Panc1 (cell line): ENCODE measurements around the gene FAM221B. TPM values are rescaled to one million over a fixed set of nuclear protein-coding genes. Genes with fewer than 3 reads are reported as not detected.

Experiments
- ATAC-seq: fragments of 200-7000 bp; cut with Tn5 transposase; 2 replicates; pipeline ENCODE4 v1.9.1; 2020; ENCODE audit warnings: mild to moderate bottlenecking, moderate library complexity
- BruUV-seq: library from RNA; stranded (reverse); fragments of 400-500 nt; replicated peaks from 2 replicates; lab custom pipeline; 2021; lab: Mats Ljungman, UMichigan
- CTCF ChIA-PET: fragments of 300-600 bp; sonication (Branson Sonifier 250); formaldehyde crosslinking; loops from one replicate; lab custom pipeline; 2022; ENCODE audit warnings: antibody characterized with exemption; lab: Charles Lee
- POLR2A ChIA-PET: fragments of 300-600 bp; sonication (Branson Sonifier 250); formaldehyde crosslinking; loops from one replicate; lab custom pipeline; 2022; ENCODE audit warnings: antibody characterized with exemption; lab: Charles Lee
- DNase-seq: peaks from one replicate; pipeline ENCODE4 v3.0.0-alpha.2; 2010; ENCODE audit warnings: low read depth, low spot score
- H3K27ac ChIP-seq: 2 replicates; pipeline ENCODE4 v1.5.1; 2011; ENCODE audit warnings: mild to moderate bottlenecking, low read length, inconsistent platforms
- H3K27me3 ChIP-seq: fragments of 200-500 bp; sonication (Bioruptor generic); 2 replicates; pipeline ENCODE4 v1.6.0; 2014; ENCODE audit warnings: low read length, inconsistent platforms; ENCODE audit not compliant: control insufficient read depth, insufficient read depth
- H3K36me3 ChIP-seq: fragments of 200-500 bp; sonication (Bioruptor generic); 2 replicates; pipeline ENCODE4 v1.5.1; 2014; ENCODE audit warnings: inconsistent platforms, mild to moderate bottlenecking, low read length, moderate library complexity; ENCODE audit not compliant: control insufficient read depth, insufficient read depth
- H3K4me1 ChIP-seq: 2 replicates; pipeline ENCODE4 v1.5.1; 2011; ENCODE audit warnings: inconsistent platforms, mild to moderate bottlenecking, low read length, moderate library complexity; ENCODE audit not compliant: control insufficient read depth, insufficient read depth
- H3K4me3 ChIP-seq, 2 experiments: 2 replicates each; pipeline ENCODE4 v1.5.1; 2011 to 2012; ENCODE audit warnings: low read depth in 2 of 2, low read length in 2 of 2, mild to moderate bottlenecking in 2 of 2, inconsistent platforms in 1 of 2, moderate library complexity in 1 of 2
- H3K9me3 ChIP-seq: fragments of 200-500 bp; sonication (Bioruptor generic); 2 replicates; pipeline ENCODE4 v1.5.1; 2014; ENCODE audit warnings: low read depth, mild to moderate bottlenecking, inconsistent platforms, low read length, moderate library complexity; ENCODE audit not compliant: control insufficient read depth, insufficient read depth
- CTCF ChIP-seq: fragments of 450-650 bp; IDR thresholded peaks from 2 replicates; pipeline ENCODE4 v1.5.1; 2017; ENCODE audit warnings: mild to moderate bottlenecking
- POLR2AphosphoS5 ChIP-seq: IDR thresholded peaks from 2 replicates; pipeline ENCODE4 v1.6.1; 2012; ENCODE audit warnings: mild to moderate bottlenecking, low read depth, low read length, moderate library complexity
- SIN3A ChIP-seq: IDR thresholded peaks from 2 replicates; pipeline ENCODE4 v1.6.1; 2012; ENCODE audit warnings: low read depth, mild to moderate bottlenecking, low read length, moderate library complexity, borderline replicate concordance; ENCODE audit not compliant: insufficient read depth
- TCF7L2 ChIP-seq: IDR thresholded peaks from 2 replicates; pipeline ENCODE4 v1.6.1; 2011; ENCODE audit warnings: mild to moderate bottlenecking, low read depth, low read length, inconsistent platforms
- in situ Hi-C: cut with HindIII; loops from 2 replicates; pipeline ENCODE4 v1.10.0; 2016; ENCODE audit warnings: low sequenced_read_pairs, low pct_unique_long_range_greater_than_20kb
- intact Hi-C: fragments of 100-400 bp; cut with micrococcal nuclease; formaldehyde crosslinking; loops from one replicate; pipeline ENCODE4 v1.10.0; 2022; ENCODE audit not compliant: unreplicated experiment
- total RNA-seq: library from RNA; stranded (reverse); gene quantifications from one replicate; pipeline ENCODE4 v1.2.1, GENCODE V29; 2021; ENCODE audit not compliant: unreplicated experiment
- TF ChIP-seq, protein P1 (sequence below), 2 experiments: IDR thresholded peaks; 2 replicates each; pipeline ENCODE4 v1.6.1; 2011 to 2012; ENCODE audit warnings: low read depth in 2 of 2, control low read depth in 1 of 2, low read length in 1 of 2, mild to moderate bottlenecking in 1 of 2, moderate library complexity in 1 of 2; ENCODE audit not compliant: insufficient read depth in 1 of 2

FAM221B gene
- total RNA-seq, 1 experiment from 2014 or later: not detected

- ChIA-PET POLR2A (no interaction called here), CTCF (interaction anchor here (0.6 kb wide), 2 partner anchors 11 to 640 kb away, joined by 3 to 6 read pairs; no protein-coding TSS in a partner anchor)
- H3K27me3 ChIP-seq: no peaks in the 10 kb centered on the region
- no peaks in the 10 kb centered on the region for H3K36me3 ChIP-seq
- BruUV-seq: no TSS peak
- ATAC-seq: no peak
- intact Hi-C loops: no loop called here
- H3K27ac ChIP-seq: no peak overlapping the region
- in situ Hi-C loops: no loop called here
- H3K9me3 ChIP-seq: no peaks in the 10 kb centered on the region
- no peak for DNase-seq
- no peak for TF ChIP-seq CTCF
- no peak for TF ChIP-seq TCF7L2
- no peaks in the 10 kb centered on the region for H3K4me1 ChIP-seq
- H3K4me3 ChIP-seq: no peak overlapping the region
Observed at GRCh38 chr9:35822926-35823325, 5.6 kb downstream of the FAM221B start.

- Histone ChIP-seq H3K27ac (no peak overlapping the region), H3K4me3 (no peak overlapping the region), H3K9me3 (no peaks in the 10 kb centered on the region), H3K4me1 (no peaks in the 10 kb centered on the region; the same call in 1 of the 2 replicates), H3K27me3 (peaks cover 3% of the 10 kb centered on the region; the same call in 1 of the 2 replicates), H3K36me3 (no peaks in the 10 kb centered on the region)
- no TSS peak for BruUV-seq
- no peak for DNase-seq
- CTCF ChIA-PET: no interaction called here
- in situ Hi-C loops (no loop called here), intact Hi-C loops (no loop called here)
- TF ChIP-seq TCF7L2: no peak
- no peak for TF ChIP-seq SIN3A
- TF ChIP-seq POLR2AphosphoS5: no peak
- TF ChIP-seq CTCF: no peak
- TF ChIP-seq, protein P1, sequence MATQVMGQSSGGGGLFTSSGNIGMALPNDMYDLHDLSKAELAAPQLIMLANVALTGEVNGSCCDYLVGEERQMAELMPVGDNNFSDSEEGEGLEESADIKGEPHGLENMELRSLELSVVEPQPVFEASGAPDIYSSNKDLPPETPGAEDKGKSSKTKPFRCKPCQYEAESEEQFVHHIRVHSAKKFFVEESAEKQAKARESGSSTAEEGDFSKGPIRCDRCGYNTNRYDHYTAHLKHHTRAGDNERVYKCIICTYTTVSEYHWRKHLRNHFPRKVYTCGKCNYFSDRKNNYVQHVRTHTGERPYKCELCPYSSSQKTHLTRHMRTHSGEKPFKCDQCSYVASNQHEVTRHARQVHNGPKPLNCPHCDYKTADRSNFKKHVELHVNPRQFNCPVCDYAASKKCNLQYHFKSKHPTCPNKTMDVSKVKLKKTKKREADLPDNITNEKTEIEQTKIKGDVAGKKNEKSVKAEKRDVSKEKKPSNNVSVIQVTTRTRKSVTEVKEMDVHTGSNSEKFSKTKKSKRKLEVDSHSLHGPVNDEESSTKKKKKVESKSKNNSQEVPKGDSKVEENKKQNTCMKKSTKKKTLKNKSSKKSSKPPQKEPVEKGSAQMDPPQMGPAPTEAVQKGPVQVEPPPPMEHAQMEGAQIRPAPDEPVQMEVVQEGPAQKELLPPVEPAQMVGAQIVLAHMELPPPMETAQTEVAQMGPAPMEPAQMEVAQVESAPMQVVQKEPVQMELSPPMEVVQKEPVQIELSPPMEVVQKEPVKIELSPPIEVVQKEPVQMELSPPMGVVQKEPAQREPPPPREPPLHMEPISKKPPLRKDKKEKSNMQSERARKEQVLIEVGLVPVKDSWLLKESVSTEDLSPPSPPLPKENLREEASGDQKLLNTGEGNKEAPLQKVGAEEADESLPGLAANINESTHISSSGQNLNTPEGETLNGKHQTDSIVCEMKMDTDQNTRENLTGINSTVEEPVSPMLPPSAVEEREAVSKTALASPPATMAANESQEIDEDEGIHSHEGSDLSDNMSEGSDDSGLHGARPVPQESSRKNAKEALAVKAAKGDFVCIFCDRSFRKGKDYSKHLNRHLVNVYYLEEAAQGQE (IDR thresholded peaks at IDR 0.05; ENCODE audit: insufficient read depth in 1 of 2, low read depth in 2 of 2, low read length in 1 of 2): no peak
- POLR2A ChIA-PET: no interaction called here
- no peak for ATAC-seq
Observed at GRCh38 chr9:35820076-35820475, 8.5 kb downstream of the FAM221B start.
